ENCODE data around the gene DCC. TPM values are rescaled to one million over a fixed set of nuclear protein-coding genes. Genes with fewer than 3 reads are reported as not detected.

DCC gene
- total and polyA plus RNA-seq, 2 of the 8 experiments (the other 6 are each of a cell fraction or from before 2014, with no cell fraction given), result 0.14 to 1.4 TPM

DNA sequence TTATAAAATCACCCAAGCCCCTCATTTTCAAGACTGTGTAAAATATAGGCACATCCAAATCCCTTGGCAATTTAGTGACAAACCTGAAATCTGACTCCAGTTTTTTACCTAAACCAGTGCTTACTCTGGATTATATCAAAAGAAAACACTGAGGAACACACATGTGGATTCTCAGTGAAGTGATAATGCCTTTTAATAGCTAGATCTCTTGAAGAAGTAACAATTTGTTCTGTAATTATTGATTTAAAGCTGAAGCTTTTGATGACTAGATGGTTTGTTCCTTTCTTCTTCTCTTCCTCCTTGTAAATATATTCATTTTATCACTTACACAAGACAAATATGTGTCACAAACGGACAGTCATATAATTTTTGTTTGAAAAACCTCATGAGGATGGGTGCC lies 894.6 kb downstream of the DCC start:
- H3K23ac ChIP-seq (ENCODE audit: insufficient read length), result no peak overlapping the region
- no peak overlapping the region for H2AK5ac ChIP-seq (ENCODE audit: low read depth, low read length)
- no peak overlapping the region for H4K91ac ChIP-seq (replicated peaks; ENCODE audit: insufficient read length, low read length)
- H3K18ac ChIP-seq (ENCODE audit: extremely low read depth, low read length), result no peak overlapping the region
- no peak overlapping the region for H3K4me2 ChIP-seq (ENCODE audit: insufficient read depth in 1 of 2, low read depth in 2 of 2, low read length in 2 of 2)
- H3K27me3 ChIP-seq (replicated peaks in 1 of 4; ENCODE audit: control insufficient read depth in 3 of 4, extremely low read depth in 1 of 4, insufficient read depth in 3 of 4, low read length in 3 of 4), result no peaks in the 10 kb centered on the region
- 100% methylated on average over 1 of the region's 1 CpG; no CpG with 5 or more reads in 1 of the 2 experiments for WGBS, 2 experiments (ENCODE audit: extremely low coverage in 1 of 2, insufficient coverage in 1 of 2, insufficient read length in 1 of 2, insufficient replicate concordance in 2 of 2, low coverage in 1 of 2, low lambda C conversion rate in 2 of 2, missing lambda C conversion rate in 1 of 2)
- H3K9ac ChIP-seq (replicated peaks in 1 of 4; ENCODE audit: extremely low read depth in 1 of 4, low read depth in 3 of 4, low read length in 3 of 4), result no peak overlapping the region
- FAIRE-seq (no peak), DNase-seq (ENCODE audit: low read depth in 1 of 2, low spot score in 2 of 2) (no peak)
- H3K27ac ChIP-seq (ENCODE audit: low read depth, low read length), result no peak overlapping the region
- no peak overlapping the region for H2BK12ac ChIP-seq (ENCODE audit: low read depth, low read length)
- H4K20me1 ChIP-seq (replicated peaks in 1 of 2; ENCODE audit: control insufficient read depth in 1 of 2, insufficient read depth in 2 of 2, low read length in 2 of 2), result no peaks in the 10 kb centered on the region
- ChIA-PET CTCF (ENCODE audit: partially characterized antibody) (no interaction called here), POLR2A (ENCODE audit: partially characterized antibody) (no interaction called here)
- H3K36me3 ChIP-seq (ENCODE audit: control insufficient read depth in 2 of 4, insufficient read depth in 4 of 4, low read length in 3 of 4), result no peaks in the 10 kb centered on the region
- no peak overlapping the region for H2BK15ac ChIP-seq (ENCODE audit: low read length)
- no peak overlapping the region for H2BK20ac ChIP-seq (ENCODE audit: low read length)
- H3K4ac ChIP-seq (replicated peaks; ENCODE audit: insufficient read length, low read depth, low read length), result no peak overlapping the region
- H4K8ac ChIP-seq (ENCODE audit: extremely low read depth, insufficient read depth, low read length), result no peak overlapping the region
- H2BK120ac ChIP-seq (replicated peaks; ENCODE audit: low read depth, low read length), result no peak overlapping the region
- no peaks in the 10 kb centered on the region for H3K4me1 ChIP-seq (replicated peaks in 1 of 4; ENCODE audit: control insufficient read depth in 3 of 4, insufficient read depth in 4 of 4, low read length in 3 of 4)
- no peak overlapping the region for H3K14ac ChIP-seq (ENCODE audit: insufficient read length)
- H3K79me2 ChIP-seq (ENCODE audit: control insufficient read depth in 1 of 2, insufficient read depth in 2 of 2, low read length in 2 of 2), result no peaks in the 10 kb centered on the region
- no peak overlapping the region for H3K4me3 ChIP-seq (ENCODE audit: extremely low read depth in 1 of 4, insufficient read depth in 2 of 4, low read depth in 3 of 4, low read length in 4 of 4)
- H3K56ac ChIP-seq (replicated peaks; ENCODE audit: insufficient read length, low read depth, low read length), result no peak overlapping the region
- no peak overlapping the region for H2BK5ac ChIP-seq (ENCODE audit: low read depth, low read length)
- H3K9me3 ChIP-seq (ENCODE audit: insufficient read depth in 2 of 2, low read depth in 1 of 2, low read length in 1 of 2), result no peaks in the 10 kb centered on the region
- H3K79me1 ChIP-seq (ENCODE audit: low read depth, low read length), result no peaks in the 10 kb centered on the region
- no peaks in the 10 kb centered on the region for H3K23me2 ChIP-seq (ENCODE audit: low read depth, low read length)
- H4K5ac ChIP-seq (ENCODE audit: insufficient read length, low read depth, low read length), result no peak overlapping the region
- no peak overlapping the region for H2AFZ ChIP-seq (ENCODE audit: low read length)
- TF ChIP-seq ASH2L (IDR thresholded peaks at IDR 0.05; ENCODE audit: low read length) (no peak), TEAD4 (IDR thresholded peaks at IDR 0.05; ENCODE audit: low read depth, low read length) (no peak), HDAC2 (IDR thresholded peaks at IDR 0.05; ENCODE audit: borderline replicate concordance in 1 of 2, low read depth in 2 of 2, low read length in 2 of 2) (no peak), CREB1 (IDR thresholded peaks at IDR 0.05) (no peak), RXRA (IDR thresholded peaks at IDR 0.05; ENCODE audit: insufficient read depth, low read depth, low read length) (no peak), ZNF274 (IDR thresholded peaks at IDR 0.05; ENCODE audit: borderline replicate concordance, extremely low read depth, low read length) (no peak), TAF7 (optimal IDR thresholded peaks at IDR 0.05; ENCODE audit: borderline replicate concordance, low read depth, low read length) (no peak), CTCF (IDR thresholded peaks at IDR 0.05; ENCODE audit: control extremely low read depth in 1 of 3, insufficient read depth in 1 of 3, low read depth in 1 of 3, low read length in 3 of 3) (no peak), EZH2 (IDR thresholded peaks at IDR 0.05; ENCODE audit: low read depth, low read length, severe bottlenecking) (no peak), HDAC6 (IDR thresholded peaks at IDR 0.05; ENCODE audit: low read depth, low read length) (no peak), SAP30 (IDR thresholded peaks at IDR 0.05; ENCODE audit: insufficient read depth, insufficient replicate concordance, low read length) (no peak), RBBP5 (IDR thresholded peaks at IDR 0.05; ENCODE audit: borderline replicate concordance, low read depth, low read length) (no peak)

Data from H1 (cell line).